HUDEP-2 (cell line): ENCODE results near the gene RASL10B.
A peak's percentile ranks its signal among the peaks of the same experiment; 100 is the strongest.

ENCODE experiments used
- DNase-seq, 76 experiments: peaks; one replicate each; lab custom pipeline; 2025; ENCODE audit not compliant: unreplicated experiment in 76 of 76; lab: John Stamatoyannopoulos, UW

Gene RASL10B

DNA sequence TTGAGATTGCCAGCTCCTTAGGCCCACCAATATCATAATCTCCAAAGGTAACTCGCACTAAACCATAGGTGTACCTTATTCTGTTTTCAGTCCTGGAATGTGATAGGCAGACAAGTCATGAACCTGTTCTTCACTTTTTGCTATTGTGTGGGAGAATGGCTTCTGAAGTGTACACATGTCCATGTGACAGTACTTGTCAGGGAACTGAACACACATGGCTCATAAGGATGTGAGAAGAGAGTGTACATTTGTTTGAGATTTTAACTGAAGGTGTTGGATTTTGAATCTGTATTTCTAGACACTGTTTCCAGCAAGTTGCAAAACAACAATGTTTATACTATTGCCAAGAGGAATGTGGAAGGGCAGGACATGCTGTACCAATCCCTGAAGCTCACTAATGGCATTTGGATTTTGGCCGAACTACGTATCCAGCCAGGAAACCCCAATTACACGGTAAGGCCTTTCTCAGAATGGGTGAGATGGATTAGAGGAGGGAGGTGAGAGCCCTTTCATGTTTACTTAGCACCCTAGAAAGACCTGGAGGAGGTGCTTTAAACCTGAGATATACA, 14.5 kb upstream of the RASL10B start:
- no peak for DNase-seq

DNA sequence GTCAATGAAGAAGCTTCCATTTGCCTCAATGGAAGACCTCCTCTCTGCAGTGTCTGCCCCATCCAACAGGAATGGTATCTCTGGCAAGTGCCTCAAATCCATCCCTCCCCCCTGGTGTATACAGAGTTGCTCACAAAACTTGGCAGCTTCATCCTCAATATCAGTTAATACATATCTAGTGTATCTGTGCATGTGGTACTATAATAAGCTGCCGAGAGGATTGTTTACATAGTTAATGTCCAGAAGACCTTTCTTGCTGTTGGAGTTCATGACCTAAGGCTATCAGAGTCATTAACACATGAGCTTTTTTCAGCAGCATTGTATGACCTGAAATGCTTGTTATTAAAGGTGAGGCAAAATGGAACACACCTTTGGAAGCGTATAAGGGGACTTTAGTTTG, 14.0 kb upstream of the RASL10B start:
- DNase-seq: no peak

DNA sequence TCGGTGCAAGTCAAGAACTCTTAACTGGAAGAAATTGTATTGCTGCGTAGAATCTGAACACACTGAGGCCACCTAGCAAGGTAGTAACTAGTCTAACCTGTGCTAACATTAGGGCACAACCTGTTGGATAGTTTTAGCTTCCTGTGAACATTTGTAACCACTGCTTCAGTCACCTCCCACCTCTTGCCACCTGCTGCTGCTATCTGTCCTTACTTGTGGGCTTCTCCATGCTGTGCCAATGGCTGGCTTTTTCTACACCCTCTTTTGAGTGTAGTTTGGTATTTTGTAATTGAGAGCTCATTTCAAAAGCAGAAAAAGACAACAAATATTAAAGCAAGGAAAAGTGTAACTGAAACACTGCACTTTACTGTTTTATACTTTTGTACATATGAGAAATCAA, 7.7 kb upstream of the RASL10B start:
- no peak for DNase-seq

DNA sequence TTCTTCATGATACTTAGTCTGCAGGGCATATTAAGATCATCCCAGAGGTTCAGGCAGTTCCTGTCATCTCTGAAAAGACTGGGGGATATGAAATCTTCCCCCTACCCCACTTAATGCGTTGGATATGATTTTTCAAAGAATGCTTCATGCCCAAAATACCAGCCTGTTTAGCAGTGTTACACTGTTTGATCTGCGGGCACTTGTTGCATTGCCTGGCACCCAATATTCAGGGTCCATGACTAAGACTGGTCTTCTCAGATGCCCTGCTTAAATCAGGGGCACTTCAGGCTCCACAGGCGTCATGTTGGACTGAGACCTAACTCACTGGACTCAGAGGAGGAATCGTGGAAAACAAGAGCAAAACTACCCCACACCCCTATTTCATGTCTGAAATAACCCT, 6.4 kb upstream of the RASL10B start:
- no peak for DNase-seq

DNA sequence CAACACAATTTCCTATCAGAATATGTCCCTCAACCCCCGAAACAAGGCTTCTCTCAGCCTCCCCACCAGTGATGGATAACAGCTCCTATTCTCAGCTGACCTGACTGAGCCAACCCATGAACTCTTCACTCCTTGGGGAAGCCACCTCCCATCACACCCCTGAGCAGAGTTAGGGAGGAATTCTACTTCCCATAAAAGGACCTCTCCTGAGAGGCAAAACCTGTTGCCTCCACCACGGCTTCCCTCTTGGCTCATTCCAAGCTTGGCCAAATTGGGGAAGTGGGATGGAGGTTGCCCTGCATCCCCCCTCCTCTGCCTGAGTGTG, 5.7 kb upstream of the RASL10B start:
- no peak for DNase-seq

DNA sequence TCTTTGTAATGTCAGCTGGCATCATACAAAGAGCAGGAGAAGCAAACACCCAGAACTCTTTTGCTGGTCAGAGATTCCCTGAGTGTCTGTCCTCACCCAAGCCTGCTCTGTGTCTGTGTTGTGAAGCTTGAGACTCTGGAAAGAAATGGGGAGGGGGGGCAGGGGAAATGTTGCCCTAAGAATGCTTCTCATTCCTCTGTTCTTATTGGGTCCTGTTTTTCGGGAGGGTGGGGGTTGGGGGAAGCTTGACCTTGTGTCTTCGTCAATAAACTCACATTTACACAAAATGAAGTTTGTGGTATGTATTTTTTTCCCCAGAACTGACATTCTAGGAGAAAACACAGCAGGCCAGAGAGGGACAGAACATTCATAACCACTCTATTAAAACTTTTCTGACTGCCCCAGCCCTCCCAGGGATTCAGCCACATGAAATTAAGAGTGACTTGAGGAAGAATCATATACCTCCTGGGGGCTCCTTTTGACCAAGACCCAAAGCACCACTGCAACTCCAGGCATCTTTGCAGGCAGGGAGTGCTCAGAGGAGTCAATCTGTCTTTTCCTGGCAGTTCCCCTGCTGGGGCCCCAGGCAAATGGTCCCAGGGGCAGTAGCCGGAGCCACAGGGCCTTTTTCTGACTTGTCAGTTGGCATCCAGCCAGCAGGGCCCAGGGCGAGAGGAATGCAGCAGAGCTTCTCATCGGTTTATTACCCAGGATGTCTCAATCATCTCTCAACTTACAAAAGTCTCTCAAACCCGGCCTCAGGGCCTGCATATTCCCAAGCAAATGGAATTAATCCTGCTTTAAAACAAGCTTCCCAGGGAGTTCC, 5.1 kb upstream of the RASL10B start:
- DNase-seq: peak in 41 of 76 experiments; percentile 6 to 81 (median 35)

DNA sequence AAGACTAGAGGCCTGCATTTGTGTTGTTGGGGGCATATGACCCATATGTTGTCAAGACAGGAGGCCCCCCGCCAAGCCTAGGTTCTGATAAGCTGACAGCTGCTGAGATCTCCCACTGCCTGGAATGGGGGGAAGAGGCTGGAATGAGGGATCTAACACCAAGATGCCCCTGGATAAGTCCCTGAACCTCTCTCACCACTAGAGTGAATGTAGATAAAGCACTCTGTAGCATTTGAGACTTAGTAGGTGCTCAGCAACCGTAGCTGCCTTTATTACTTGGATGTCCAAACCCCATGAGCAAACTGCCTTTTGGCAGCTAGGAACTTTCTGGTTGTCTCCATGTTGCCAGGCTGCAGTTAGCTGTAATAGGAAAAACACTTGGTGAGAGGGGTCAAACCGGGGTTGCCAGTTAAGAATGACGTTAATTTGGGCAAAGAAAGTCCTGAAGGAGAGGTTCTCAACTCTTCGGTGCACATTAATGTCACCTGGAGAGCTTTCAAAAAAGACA, 4.4 kb upstream of the RASL10B start:
- DNase-seq: no peak

DNA sequence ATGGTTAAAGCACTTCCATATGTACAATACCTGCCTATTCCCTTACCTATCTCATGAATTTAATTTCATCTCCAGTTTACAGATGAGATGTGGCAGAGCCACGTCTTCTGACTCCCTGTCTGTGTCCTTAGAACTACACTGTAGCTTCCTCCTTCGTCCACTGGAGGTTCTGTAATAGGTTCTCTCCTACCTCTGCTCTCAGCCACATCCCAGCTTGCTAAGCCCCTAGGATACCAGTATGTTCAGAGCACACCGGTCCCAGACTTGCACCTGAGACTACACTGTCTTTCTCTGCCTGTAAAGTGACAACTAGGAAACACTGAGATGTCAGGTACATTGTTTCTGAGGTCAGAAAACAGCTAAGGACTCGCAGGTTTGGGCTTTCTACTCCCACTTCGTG, 3.8 kb upstream of the RASL10B start:
- DNase-seq: no peak

DNA sequence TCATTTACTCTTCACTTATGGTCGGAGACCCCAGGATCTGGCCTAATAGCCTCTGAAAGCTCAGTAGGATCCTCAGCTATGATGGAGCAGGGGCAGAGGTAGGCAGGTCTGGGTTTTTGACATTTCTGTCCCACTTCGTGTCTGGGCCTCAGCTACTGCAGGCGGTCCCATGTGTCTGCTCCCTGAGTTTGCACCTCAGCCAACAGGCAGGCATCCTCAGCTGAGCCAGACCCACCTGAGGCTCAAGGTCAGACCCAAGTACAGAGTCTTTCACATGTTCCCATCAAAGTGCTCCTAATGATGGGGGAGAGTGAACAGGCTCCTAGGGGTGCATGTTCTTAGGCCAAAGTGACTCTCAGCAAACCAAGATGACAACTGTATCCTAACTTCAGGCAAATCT, 2.9 kb upstream of the RASL10B start:
- DNase-seq: no peak

DNA sequence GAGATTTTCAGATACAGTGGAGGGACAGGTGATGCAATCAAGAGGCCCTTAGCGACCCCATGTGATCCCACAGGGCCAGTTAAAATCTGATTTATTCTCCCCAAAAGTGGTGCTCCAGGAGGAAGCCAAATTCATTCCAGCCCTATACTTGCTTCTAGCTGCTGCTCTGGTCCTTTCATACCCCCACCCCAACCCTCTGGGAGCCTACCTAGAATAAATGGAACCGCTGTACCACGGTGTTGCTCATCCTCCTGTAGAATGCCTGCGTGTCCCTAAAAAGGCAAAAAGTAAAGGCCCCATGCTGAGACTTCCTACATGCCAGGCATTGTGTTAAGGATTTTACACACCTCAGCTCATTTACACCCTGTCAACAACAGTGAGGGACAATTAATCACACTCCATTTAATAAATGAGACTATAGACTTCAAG, 2.0 kb upstream of the RASL10B start:
- no peak for DNase-seq

DNA sequence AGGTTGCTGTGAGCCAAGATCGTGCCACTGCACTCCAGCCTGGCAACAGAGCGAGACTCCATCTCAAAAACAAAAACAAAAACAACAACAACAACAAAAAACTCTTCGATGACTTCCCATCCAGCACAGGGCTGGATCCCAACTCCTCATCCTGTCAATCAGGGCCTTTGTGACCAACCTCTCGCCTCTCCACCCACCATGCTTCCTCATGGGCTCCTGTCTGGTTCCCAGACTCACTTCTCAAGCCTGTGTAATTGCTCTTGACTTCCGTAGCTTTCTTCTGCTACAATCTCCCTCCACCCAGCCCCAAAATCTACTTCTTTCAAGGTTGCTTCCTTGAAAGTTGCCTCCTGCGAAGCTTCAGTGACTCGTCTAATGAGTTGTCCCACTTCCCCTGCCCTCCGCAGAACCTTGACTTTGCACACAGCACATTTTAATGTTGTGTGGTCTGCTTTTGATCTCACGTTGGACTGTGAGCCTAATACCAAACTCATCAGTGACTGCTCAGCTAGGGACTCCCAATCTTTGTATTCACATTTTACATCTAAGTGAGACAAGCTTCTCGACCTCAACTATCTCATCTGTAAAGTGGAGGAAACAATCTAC, 936 bp upstream of the RASL10B start:
- no peak for DNase-seq

DNA sequence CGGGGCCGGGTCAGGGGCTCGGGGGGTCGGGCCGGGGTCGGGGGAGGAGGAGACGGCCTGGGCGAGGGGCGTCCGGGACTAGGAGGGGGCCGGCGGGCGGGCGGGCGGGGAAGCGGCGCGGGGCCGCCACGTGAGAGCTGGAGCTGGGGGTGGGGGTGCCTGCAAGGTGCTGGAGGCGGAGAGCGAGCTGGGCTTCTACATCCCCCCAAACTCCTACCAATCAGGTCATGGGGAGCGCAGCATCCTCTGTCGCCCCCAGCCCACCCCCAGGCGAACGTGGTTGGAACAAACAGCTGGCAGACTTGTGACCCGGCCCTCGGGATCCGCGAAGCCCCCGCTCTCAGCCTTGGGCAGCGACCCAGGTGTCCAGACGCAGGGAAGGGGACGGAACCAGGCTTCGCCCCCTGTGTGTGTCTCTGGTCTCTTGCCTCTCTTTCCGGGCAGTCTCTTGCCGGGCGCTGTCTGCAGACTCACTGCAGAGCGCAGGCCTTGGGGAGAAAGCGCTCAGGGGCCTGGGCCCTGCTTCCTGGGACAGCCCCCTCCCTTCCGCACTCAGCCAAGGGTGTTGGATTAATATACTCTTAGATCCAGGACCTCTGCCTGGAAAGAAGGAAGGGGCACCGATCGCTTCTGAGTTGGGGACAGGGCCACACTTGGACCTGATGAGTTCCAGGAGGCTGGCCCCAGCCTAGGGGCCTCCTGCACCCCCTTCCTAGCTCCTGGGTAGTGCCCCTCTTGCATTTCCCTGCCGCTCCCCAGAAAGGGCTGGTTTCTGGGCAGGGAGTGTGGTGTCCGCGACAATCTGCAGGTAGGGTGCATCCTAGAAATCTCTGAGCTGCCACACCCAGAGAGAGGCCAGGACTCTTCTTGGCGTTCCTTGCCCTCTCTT, 722 bp downstream of the RASL10B start:
- DNase-seq: no peak

DNA sequence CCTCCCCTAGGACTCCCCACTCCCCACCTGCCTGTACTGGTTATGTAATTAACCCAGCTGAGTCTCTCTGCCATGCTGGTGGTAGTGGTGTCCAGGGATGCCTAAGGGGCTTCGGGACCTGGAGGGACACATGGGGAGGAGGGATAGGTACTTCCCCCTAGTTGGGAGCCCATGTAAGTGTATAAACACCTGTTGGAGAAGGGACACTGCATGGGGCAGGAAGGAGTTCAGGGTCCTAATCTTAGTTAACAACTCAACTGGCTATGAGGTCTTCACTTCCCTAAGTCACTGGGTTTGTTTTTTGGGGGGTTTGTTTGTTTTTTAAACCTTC, 1.3 kb downstream of the RASL10B start:
- DNase-seq: no peak

DNA sequence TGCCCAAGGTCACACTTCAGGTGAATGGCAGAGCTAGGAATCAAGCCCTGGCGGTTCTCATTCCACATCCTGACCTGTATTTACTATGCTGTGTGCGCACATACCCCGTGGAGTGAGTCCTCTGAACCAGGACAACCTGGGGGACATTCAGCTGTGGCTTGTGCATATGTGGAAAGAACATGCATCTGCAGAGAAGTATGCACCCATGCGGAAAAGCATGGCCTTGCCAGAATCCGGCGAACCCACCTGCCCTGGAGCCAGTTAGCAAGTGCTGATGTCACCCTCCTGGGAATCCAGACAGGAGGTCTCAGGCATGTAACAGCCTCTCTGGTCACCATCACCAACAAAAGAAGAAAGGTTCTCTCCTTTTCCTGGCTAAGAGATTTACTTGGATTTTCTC, 1.9 kb downstream of the RASL10B start:
- no peak for DNase-seq

DNA sequence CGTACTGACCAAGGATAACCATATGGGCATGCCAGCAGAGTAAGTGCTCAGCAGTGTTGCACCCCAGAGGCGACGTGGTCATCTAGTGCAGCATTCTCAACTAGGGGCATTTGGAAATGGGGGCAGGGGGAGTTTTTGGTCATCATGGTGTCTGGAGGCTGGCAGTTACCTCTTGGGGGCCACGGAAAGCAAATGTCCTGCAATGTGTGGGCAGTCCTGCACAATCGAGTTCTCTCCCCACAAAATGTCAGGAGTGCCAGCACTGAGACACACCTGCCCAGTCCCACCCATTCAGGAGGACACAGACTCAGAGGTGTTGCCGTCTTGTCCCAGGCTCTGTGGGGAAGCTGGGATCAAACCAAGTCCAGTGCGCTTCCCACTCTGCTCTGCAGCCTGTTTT, 3.0 kb downstream of the RASL10B start:
- DNase-seq: no peak

DNA sequence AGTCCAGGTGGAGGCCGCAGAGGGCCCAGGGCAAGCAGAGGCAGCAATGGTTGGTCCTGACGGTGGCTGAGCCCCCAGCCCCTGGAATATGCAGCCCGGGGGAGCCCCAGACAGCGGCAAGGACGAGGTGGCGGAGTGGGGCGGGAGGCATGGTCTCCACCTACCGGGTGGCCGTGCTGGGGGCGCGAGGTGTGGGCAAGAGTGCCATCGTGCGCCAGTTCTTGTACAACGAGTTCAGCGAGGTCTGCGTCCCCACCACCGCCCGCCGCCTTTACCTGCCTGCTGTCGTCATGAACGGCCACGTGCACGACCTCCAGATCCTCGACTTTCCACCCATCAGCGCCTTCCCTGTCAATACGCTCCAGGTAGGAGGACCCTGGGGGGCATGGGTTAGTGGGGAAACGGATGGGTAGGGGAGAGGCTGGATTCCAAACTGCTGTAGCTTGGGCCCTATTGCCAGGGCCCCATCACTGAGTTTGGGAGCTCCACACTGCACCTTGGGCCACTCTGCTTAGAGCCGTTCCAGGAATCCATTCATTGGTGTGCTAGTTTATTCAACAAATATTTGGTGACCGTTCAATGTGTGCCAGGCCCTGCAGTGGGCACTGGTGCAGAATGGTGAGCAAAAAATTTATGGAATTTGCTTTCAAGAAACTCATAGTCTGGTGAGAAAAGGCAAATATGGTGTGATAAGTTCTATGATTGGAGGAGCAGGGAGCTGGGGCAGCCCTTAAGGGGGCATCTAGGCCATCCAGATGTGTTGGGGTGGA, 3.8 kb downstream of the RASL10B start:
- no peak for DNase-seq

DNA sequence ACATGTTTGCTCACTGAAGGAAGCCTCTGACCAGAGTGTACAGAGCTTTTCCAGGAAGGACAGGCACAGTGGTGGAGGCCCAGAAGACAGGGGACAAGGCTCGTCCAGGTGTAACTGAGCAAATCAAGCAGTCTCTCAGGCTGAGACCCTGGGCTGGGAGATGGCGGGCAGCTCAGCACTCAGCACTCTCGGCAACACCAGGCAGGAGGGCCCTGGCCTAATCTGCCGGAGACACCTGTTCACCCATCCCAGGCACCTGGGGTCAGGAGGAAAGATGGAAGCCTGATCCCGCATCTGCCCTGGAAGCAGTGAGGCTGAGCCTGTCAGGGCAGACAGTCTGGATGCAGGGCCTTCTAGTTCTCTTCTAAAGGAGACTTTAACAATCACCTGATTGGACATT, 4.8 kb downstream of the RASL10B start:
- no peak for DNase-seq

DNA sequence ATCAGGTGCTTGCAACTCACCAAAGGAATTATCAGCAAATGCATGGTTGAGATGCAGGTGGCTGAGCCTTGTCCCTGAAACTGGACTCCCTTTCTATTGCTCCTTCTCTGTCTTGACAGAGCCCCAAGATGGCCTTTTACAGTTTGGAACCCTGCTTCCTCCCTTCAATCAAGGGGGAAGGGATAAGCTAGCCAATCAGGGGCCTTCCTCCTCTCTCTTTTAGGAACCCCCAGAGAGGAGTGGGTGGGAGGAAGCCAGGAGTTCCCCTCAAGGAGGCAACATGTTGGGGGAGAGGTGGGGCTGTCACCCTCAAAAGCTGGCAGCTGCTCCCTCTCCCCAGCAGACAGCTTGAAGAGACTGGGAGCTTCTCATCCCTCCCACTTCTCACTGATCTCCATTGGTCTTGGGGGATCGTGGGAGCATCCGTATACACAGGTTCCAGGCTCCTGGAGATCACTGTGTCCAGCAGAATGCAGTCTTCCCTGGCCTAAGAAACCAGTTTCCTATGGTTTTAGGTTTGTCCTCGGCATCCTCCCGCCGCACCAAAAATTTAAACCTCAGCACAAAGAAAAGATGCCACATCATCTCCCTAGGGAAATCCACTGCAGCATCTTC, 7.2 kb downstream of the RASL10B start:
- no peak for DNase-seq

DNA sequence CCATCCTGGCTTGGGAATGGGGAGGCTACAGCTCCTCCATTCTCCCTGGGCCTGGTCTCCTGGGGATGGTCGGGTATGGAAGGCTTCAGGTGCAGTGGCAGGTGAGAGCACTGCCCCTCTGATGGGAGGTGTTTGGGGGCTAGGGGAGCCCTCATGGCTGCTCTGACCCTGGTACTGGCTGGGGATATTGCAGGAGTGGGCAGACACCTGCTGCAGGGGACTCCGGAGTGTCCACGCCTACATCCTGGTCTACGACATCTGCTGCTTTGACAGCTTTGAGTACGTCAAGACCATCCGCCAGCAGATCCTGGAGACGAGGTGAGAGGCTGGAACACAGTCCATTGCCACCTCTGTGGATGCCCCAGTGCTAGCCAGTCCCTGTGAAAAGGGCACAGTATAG, 8.8 kb downstream of the RASL10B start:
- no peak for DNase-seq
